BE2C (cell line): ENCODE data around the gene FAF1.

Source experiments
- DNase-seq: peaks from one replicate; pipeline ENCODE4 v3.0.0-alpha.2; 2020
- H3K27me3 ChIP-seq: fragments of 250-450 bp; sonication (Bioruptor Pico); 2 replicates; pipeline ENCODE4 v1.5.1; 2020; ENCODE audit warnings: mild to moderate bottlenecking
- H3K36me3 ChIP-seq: fragments of 250-450 bp; sonication (Bioruptor Pico); 2 replicates; pipeline ENCODE4 v1.5.1; 2020; ENCODE audit warnings: mild to moderate bottlenecking
- H3K4me1 ChIP-seq: fragments of 250-450 bp; sonication (Bioruptor Pico); 2 replicates; pipeline ENCODE4 v1.5.1; 2020
- H3K4me3 ChIP-seq: 2 replicates; pipeline ENCODE4 v1.5.1; 2011; ENCODE audit warnings: low read depth, low read length
- H3K9me3 ChIP-seq: fragments of 250-450 bp; sonication (Bioruptor Pico); 2 replicates; pipeline ENCODE4 v1.5.1; 2020
- CTCF ChIP-seq: IDR thresholded peaks from 2 replicates; pipeline ENCODE4 v1.5.1; 2012; ENCODE audit warnings: mild to moderate bottlenecking, low read depth, low read length

Gene FAF1

GRCh38 chr1:50426702-50427085, 533.4 kb downstream of the FAF1 start:
- Histone ChIP-seq H3K4me1 (peaks cover 3% of the 10 kb centered on the region; the same call in 1 of the 2 replicates), H3K27me3 (peaks cover 99% of the 10 kb centered on the region), H3K36me3 (no peaks in the 10 kb centered on the region), H3K4me3 (peak overlapping the region; percentile 11; the same call in 1 of the 2 replicates), H3K9me3 (no peaks in the 10 kb centered on the region)
- DNase-seq: no peak
- TF ChIP-seq CTCF: no peak

- H3K36me3 ChIP-seq: no peaks in the 10 kb centered on the region
- H3K4me3 ChIP-seq: no peak overlapping the region
- H3K4me1 ChIP-seq: peaks cover 3% of the 10 kb centered on the region; the same call in 1 of the 2 replicates
- H3K27me3 ChIP-seq: peaks cover 100% of the 10 kb centered on the region
- DNase-seq: no peak
- H3K9me3 ChIP-seq: no peaks in the 10 kb centered on the region
- no peak for TF ChIP-seq CTCF
Measured at GRCh38 chr1:50426108-50426700, 533.9 kb downstream of the FAF1 start.

- Histone ChIP-seq H3K27me3 (peaks cover 100% of the 10 kb centered on the region), H3K4me3 (no peak overlapping the region), H3K4me1 (peaks cover 3% of the 10 kb centered on the region; the same call in 1 of the 2 replicates), H3K9me3 (no peaks in the 10 kb centered on the region), H3K36me3 (no peaks in the 10 kb centered on the region)
- no peak for DNase-seq
- TF ChIP-seq CTCF: no peak
Measured at GRCh38 chr1:50425376-50426107, 534.5 kb downstream of the FAF1 start.

GRCh38 chr1:50424884-50425375, 535.1 kb downstream of the FAF1 start:
- DNase-seq: no peak
- Histone ChIP-seq H3K4me1 (peaks cover 3% of the 10 kb centered on the region; the same call in 1 of the 2 replicates), H3K4me3 (no peak overlapping the region; the same call in 1 of the 2 replicates), H3K9me3 (no peaks in the 10 kb centered on the region), H3K36me3 (no peaks in the 10 kb centered on the region), H3K27me3 (peaks cover 100% of the 10 kb centered on the region)
- TF ChIP-seq CTCF: no peak

- Histone ChIP-seq H3K27me3 (peaks cover 100% of the 10 kb centered on the region), H3K9me3 (no peaks in the 10 kb centered on the region), H3K4me1 (peaks cover 3% of the 10 kb centered on the region; the same call in 1 of the 2 replicates), H3K4me3 (peak overlapping the region; percentile 45), H3K36me3 (no peaks in the 10 kb centered on the region)
- DNase-seq: no peak
- no peak for TF ChIP-seq CTCF
Measured at GRCh38 chr1:50424045-50424883, 535.8 kb downstream of the FAF1 start.
